GM12801 (cell line): ENCODE data around the gene TRAM2.

Experiments
- TF ChIP-seq, protein P1 (sequence below): IDR thresholded peaks from one replicate; pipeline ENCODE4 v1.5.1; 2011; ENCODE audit warnings: control low read depth; ENCODE audit not compliant: insufficient read length; ENCODE audit errors: extremely low read depth

TRAM2 gene

DNA sequence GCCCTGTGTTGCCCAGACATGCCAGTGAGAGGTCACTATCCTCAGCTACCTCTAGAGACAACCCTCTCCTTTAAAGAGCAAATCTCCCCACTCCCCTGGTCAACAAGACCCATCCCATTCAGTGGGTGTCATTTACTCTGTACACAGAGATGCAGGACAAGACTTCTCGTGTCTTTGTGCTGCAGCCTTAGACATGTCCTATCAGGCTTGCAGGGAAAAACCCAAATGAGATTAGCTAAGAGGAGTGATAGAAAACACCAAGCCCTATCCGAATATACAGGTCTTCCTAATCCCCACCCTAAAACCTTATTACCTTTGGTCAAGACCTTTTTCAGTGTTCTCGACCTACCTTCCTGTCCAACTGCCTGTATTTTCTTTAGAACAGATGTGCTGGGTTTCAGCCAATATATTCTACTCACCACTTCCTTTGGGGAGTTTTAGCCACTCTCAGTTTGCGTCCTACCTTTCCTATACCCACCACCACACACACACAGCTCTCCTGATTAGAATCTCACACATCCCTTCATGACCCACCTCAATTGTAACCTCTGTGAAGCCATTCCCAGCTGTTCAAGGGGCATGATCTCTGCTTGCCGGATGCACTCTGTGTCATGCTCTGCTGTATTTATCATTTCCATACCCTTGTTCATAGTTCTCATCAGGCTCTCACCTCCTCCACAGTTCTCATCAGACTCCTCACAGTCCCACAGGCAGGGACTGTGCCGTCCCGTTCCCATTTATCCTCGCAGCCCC is 39.7 kb downstream of the TRAM2 start:
- TF ChIP-seq, protein P1, sequence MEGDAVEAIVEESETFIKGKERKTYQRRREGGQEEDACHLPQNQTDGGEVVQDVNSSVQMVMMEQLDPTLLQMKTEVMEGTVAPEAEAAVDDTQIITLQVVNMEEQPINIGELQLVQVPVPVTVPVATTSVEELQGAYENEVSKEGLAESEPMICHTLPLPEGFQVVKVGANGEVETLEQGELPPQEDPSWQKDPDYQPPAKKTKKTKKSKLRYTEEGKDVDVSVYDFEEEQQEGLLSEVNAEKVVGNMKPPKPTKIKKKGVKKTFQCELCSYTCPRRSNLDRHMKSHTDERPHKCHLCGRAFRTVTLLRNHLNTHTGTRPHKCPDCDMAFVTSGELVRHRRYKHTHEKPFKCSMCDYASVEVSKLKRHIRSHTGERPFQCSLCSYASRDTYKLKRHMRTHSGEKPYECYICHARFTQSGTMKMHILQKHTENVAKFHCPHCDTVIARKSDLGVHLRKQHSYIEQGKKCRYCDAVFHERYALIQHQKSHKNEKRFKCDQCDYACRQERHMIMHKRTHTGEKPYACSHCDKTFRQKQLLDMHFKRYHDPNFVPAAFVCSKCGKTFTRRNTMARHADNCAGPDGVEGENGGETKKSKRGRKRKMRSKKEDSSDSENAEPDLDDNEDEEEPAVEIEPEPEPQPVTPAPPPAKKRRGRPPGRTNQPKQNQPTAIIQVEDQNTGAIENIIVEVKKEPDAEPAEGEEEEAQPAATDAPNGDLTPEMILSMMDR, result no peak

DNA sequence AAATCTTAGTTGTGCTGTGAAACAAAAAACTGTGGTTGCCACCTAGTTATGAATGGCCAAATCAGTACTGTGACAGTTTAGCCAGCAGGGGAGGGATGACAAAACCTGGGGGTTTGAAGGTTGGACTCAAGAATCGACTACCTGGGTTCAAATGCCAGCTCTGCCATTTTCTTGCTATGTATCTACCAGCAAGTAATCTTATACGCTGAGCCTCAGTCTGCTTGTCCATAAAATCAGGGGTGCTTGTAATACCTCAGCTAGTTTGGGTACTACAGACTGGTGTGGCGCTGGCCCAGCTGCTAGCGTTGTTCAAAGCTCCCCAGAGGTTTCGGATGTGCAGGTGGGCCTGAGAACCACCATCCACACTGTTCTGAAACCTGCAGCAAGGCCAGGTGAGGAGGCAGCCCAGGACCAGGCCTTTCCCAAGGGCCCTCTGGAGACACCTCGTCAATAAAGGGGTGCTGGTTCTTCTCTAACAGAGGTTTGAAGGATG is 40.4 kb downstream of the TRAM2 start:
- TF ChIP-seq, protein P1, result no peak

DNA sequence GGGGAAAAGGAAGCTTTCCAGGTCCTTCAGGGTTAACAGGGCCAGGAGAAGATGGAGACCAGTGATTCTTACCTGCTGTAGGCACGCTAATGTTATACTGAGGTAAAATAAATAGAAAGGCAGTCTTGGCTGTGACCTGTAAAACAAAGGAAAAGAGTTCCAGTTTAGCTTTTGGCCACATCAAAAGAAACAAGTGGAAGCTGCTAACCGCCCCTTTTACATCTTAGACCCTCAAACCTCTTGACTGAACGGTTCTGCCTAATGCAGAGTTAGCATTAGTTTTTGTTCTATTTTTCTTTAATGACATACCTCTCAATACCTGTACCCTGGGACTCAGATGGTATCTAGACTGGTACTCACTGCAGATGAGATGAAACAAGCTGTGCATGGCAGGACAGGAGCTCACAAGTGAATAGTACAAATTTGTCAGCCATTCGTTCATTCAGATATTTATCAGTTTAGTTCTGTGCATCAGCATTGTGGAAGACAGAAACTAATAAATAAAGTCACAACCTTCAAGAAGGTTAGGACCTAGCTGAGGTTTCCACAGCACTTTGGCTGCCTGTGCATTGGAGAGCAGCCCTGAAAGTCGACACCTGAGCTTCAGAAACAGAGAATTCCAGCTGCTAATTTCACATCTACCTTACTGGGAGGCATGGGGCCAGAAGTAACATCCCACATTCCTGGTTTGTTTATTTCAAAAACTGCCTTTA is 41.0 kb downstream of the TRAM2 start:
- TF ChIP-seq, protein P1, result no peak

DNA sequence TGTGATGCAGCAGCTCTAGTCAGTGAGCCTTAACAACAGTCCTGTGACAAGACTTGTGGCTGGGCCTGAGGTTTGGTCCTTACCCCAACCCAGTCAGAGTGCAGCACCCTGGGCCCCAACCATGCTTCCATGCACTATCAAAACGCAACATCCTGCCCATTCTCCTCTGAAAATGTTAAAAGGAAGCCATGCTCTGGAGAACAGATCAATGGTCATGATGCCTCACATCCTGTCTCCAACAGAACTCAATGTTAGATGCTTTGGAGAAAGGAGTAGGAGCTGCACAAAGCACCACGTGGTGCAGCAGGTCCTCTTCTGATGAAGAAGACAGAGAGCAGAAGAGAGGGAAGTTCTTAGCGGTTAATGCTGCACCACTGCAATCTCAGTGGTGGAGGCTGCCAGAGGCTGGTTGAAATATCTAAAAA is 41.9 kb downstream of the TRAM2 start:
- TF ChIP-seq, protein P1, result no peak

DNA sequence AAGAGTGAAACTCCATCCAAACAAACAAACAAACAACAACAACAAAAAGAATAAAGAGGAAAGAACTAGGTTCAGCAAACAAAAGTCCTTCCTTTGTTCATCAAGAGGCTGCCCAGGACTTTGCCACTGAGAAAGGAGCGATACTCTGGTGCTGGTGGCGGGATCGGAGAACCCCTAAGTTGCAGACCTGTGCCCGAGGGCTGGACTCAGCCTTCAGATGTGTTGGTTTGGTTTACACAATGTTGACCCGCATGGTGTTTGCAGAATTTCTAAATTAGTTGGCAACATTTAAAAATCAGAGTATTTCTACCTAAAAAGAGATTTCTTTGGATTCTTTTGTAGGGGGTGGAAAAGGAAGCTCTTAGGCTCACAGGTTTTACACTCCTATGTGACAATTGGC is 42.5 kb downstream of the TRAM2 start:
- TF ChIP-seq, protein P1, result no peak

DNA sequence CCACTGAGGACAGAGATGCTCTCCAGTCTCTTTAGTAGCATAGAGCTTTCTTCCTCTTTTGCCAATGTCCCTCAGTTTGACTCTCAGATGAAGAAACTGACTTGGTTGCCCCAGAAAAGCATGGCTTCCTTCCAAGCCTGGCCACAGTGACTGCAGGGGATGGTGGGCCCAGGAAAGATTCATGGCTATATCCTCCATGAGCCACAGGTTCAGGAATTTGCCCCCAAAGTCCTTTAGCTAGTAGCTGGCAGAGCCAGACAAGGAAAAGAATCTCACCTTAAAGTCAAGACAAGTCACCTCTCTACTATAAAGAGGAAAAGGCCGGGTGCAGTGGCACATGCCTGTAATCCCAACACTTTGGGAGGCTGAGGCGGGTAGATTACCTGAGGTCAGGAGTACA is 43.4 kb downstream of the TRAM2 start:
- TF ChIP-seq, protein P1, result no peak

DNA sequence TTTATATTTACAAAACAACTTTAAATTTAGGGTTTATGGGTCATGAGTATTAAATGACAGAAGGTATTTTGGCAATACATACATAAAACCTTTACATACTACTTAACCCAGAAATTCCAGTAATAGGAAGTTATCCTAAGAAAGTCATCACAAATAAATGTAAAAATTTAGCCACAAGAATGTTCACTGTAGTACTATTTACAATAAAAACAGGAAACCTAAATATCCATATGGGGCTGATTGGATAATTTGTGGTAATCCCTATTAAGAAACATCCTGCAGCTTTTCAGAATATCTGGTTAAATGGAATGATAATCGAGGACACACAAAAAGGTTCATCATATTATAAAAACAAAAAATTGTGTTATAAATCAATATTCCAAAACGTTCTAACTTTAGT is 44.4 kb downstream of the TRAM2 start:
- TF ChIP-seq, protein P1, result no peak
